SK-N-SH (cell line): ENCODE results near the gene KRABD2.

ENCODE experiments used
- CTCF ChIA-PET: fragments of 300-600, 350-600 bp; formaldehyde crosslinking; extraction: SDS; loops from one replicate; lab custom pipeline; 2021; lab: Yijun Ruan, JAX
- POLR2A ChIA-PET: fragments of 350-600 bp; sonication (Branson Sonifier 250); formaldehyde crosslinking; extraction: SDS; loops from one replicate; lab custom pipeline; 2020; ENCODE audit warnings: antibody characterized with exemption, inconsistent platforms; lab: Yijun Ruan, JAX
- DNase-seq: peaks from one replicate; pipeline ENCODE4 v3.0.0; 2012
- H2AFZ ChIP-seq: fragments of 200-600 bp; sonication (generic); 2 replicates; pipeline ENCODE4 v1.8.1; 2016; ENCODE audit warnings: antibody characterized with exemption, mild to moderate bottlenecking, low read depth
- H3F3A ChIP-seq: fragments of 200-600 bp; sonication (generic); replicated peaks from 2 replicates; pipeline ENCODE3; 2016; ENCODE audit warnings: antibody characterized with exemption, mild to moderate bottlenecking; ENCODE audit not compliant: insufficient read depth
- H3K27ac ChIP-seq, 2 experiments: fragments of 200-500 bp in 1 of 2; fragments of 200-600 bp in 1 of 2; sonication (Bioruptor generic) in 1 of 2; sonication (generic), shearing (Covaris generic) in 1 of 2; 2 replicates each; pipeline versions ENCODE4 v1.5.1 to v1.6.1; 2014 to 2016; ENCODE audit warnings: low read depth in 2 of 2, inconsistent platforms in 1 of 2, low read length in 1 of 2, mild to moderate bottlenecking in 1 of 2, mixed read lengths in 1 of 2
- H3K27me3 ChIP-seq: fragments of 200-600 bp; sonication (generic), shearing (Covaris generic); 2 replicates; pipeline ENCODE4 v1.6.1; 2016; ENCODE audit warnings: mixed run types; ENCODE audit not compliant: insufficient read depth
- H3K36me3 ChIP-seq, 2 experiments: fragments of 200-500 bp in 1 of 2; fragments of 200-600 bp in 1 of 2; sonication (Bioruptor generic) in 1 of 2; sonication (generic) in 1 of 2; replicated peaks in 1 of 2; 2 replicates each; pipeline versions ENCODE3 to v1.5.1; 2014 to 2016; ENCODE audit warnings: low read length in 1 of 2, mild to moderate bottlenecking in 1 of 2; ENCODE audit not compliant: insufficient read depth in 2 of 2, control insufficient read depth in 1 of 2
- H3K4me1 ChIP-seq, 2 experiments: fragments of 200-500 bp in 1 of 2; fragments of 200-600 bp in 1 of 2; sonication (Bioruptor generic) in 1 of 2; sonication (generic), shearing (Covaris generic) in 1 of 2; 2 replicates each; pipeline versions ENCODE4 v1.5.1 to v1.6.1; 2014 to 2016; ENCODE audit warnings: low read depth in 1 of 2, low read length in 1 of 2, mixed run types in 1 of 2; ENCODE audit not compliant: insufficient read depth in 2 of 2, control insufficient read depth in 1 of 2
- H3K4me2 ChIP-seq: fragments of 200-600 bp; sonication (generic), shearing (Covaris generic); 2 replicates; pipeline ENCODE4 v1.6.1; 2017; ENCODE audit warnings: mixed run types
- H3K4me3 ChIP-seq, 2 experiments: fragments of 200-500 bp in 1 of 2; fragments of 200-600 bp in 1 of 2; sonication (Bioruptor generic) in 1 of 2; sonication (generic), shearing (Covaris generic) in 1 of 2; 2 replicates each; pipeline versions ENCODE4 v1.5.1 to v1.8.1; 2014 to 2016; ENCODE audit warnings: low read depth in 2 of 2, inconsistent platforms in 1 of 2, low read length in 1 of 2, mild to moderate bottlenecking in 1 of 2, mixed read lengths in 1 of 2, moderate library complexity in 1 of 2
- H3K79me2 ChIP-seq: fragments of 200-600 bp; sonication (generic); 2 replicates; pipeline ENCODE4 v1.8.1; 2017; ENCODE audit warnings: mild to moderate bottlenecking; ENCODE audit not compliant: insufficient read depth
- H3K9ac ChIP-seq: fragments of 200-600 bp; sonication (generic); 2 replicates; pipeline ENCODE4 v1.6.1; 2017; ENCODE audit warnings: mixed run types
- H3K9me2 ChIP-seq: fragments of 200-600 bp; sonication (generic); 2 replicates; pipeline ENCODE4 v1.6.1; 2017; ENCODE audit warnings: mixed run types
- H3K9me3 ChIP-seq: fragments of 200-600 bp; sonication (generic); 2 replicates; pipeline ENCODE4 v1.6.1; 2017; ENCODE audit warnings: mixed run types, mild to moderate bottlenecking, moderate library complexity
- H4K20me1 ChIP-seq: fragments of 200-600 bp; sonication (generic); 2 replicates; pipeline ENCODE4 v1.6.1; 2017; ENCODE audit warnings: mild to moderate bottlenecking, mixed run types; ENCODE audit not compliant: insufficient read depth
- EZH2phosphoT487 ChIP-seq: fragments of 200-600 bp; sonication (generic); IDR thresholded peaks from 2 replicates; pipeline ENCODE4 v1.6.1; 2017; ENCODE audit warnings: low read depth, mixed run types, mild to moderate bottlenecking, antibody characterized with exemption, moderate library complexity, borderline replicate concordance
- FOXJ3 ChIP-seq: sonication (generic); formaldehyde crosslinking; IDR thresholded peaks from 2 replicates; pipeline ENCODE4 v1.5.1; 2020; ENCODE audit warnings: mild to moderate bottlenecking, missing genetic modification reagents
- GABPA ChIP-seq: IDR thresholded peaks from 2 replicates; pipeline ENCODE4 v1.4.0; 2012; ENCODE audit warnings: low read depth, mild to moderate bottlenecking
- GATA2 ChIP-seq: sonication (generic); formaldehyde crosslinking; IDR thresholded peaks from 2 replicates; pipeline ENCODE4 v1.5.0; 2020; ENCODE audit warnings: mild to moderate bottlenecking, missing genetic modification reagents
- MEF2A ChIP-seq: IDR thresholded peaks from 2 replicates; pipeline ENCODE4 v1.4.0; 2012; ENCODE audit warnings: low read depth, borderline replicate concordance
- MXI1 ChIP-seq: IDR thresholded peaks from 2 replicates; pipeline ENCODE4 v1.6.1; 2012; ENCODE audit warnings: mild to moderate bottlenecking, low read depth, low read length, improper control_type of control experiment
- NRF1 ChIP-seq: IDR thresholded peaks from 2 replicates; pipeline ENCODE4 v1.6.1; 2012; ENCODE audit warnings: low read depth, mild to moderate bottlenecking, low read length
- PBX3 ChIP-seq: IDR thresholded peaks from 2 replicates; pipeline ENCODE4; 2012
- POLR2AphosphoS5 ChIP-seq: IDR thresholded peaks from 2 replicates; pipeline ENCODE4 v1.6.1; 2012; ENCODE audit warnings: low read depth, low read length
- SIN3A ChIP-seq: IDR thresholded peaks from 2 replicates; pipeline ENCODE4 v1.6.1; 2012; ENCODE audit warnings: low read depth, mild to moderate bottlenecking, low read length, moderate library complexity, borderline replicate concordance
- SMC3 ChIP-seq: IDR thresholded peaks from 2 replicates; pipeline ENCODE4 v1.6.1; 2012; ENCODE audit warnings: low read depth, low read length, improper control_type of control experiment
- TAF1 ChIP-seq: IDR thresholded peaks from 2 replicates; pipeline ENCODE4 v1.6.1; 2012; ENCODE audit warnings: low read depth, mild to moderate bottlenecking, low read length, moderate library complexity, borderline replicate concordance
- TCF12 ChIP-seq: IDR thresholded peaks from 2 replicates; pipeline ENCODE4 v1.4.0; 2012
- TEAD4 ChIP-seq: IDR thresholded peaks from 2 replicates; pipeline ENCODE4 v1.4.0; 2012; ENCODE audit warnings: mild to moderate bottlenecking, borderline replicate concordance; ENCODE audit not compliant: insufficient read depth
- YY1 ChIP-seq: IDR thresholded peaks from 2 replicates; pipeline ENCODE4 v1.4.0; 2012; ENCODE audit warnings: low read depth, mild to moderate bottlenecking
- WGBS: methylation state at CpG from one replicate; pipeline ENCODE4 v1.1.6; 2017; ENCODE audit warnings: low lambda C conversion rate; 5-methylcytosine and 5-hydroxymethylcytosine counted together
- TF ChIP-seq, protein P1 (sequence below): IDR thresholded peaks from 2 replicates; pipeline ENCODE4 v1.4.0; 2012; ENCODE audit warnings: low read depth, borderline replicate concordance
- TF ChIP-seq, protein P2 (sequence below): IDR thresholded peaks from 2 replicates; pipeline ENCODE4 v1.4.0; 2012; ENCODE audit warnings: low read depth, borderline replicate concordance
- TF ChIP-seq, protein P3 (sequence below): IDR thresholded peaks from 2 replicates; pipeline ENCODE4 v1.4.0; 2012; ENCODE audit warnings: low read depth

Gene KRABD2

GRCh38 chr17:8413328-8413727 lies 36.8 kb upstream of the KRABD2 start:
- H3K9me2 ChIP-seq: no peaks in the 10 kb centered on the region
- no peak overlapping the region for H3K27ac ChIP-seq
- CTCF ChIA-PET: interaction anchor here (4.3 to 6.9 kb wide), 2 partner anchors 333 to 373 kb away, joined by 42 to 82 read pairs; partner anchors contain the start of gene CCDC42
- no peaks in the 10 kb centered on the region for H3K79me2 ChIP-seq
- no peaks in the 10 kb centered on the region for H3K36me3 ChIP-seq
- no peak overlapping the region for H2AFZ ChIP-seq
- H3K27me3 ChIP-seq: peaks cover 31% of the 10 kb centered on the region; the same call in 1 of the 2 replicates
- 70% methylated on average over 4 of the region's 4 CpGs for WGBS
- POLR2A ChIA-PET: no interaction called here
- no peaks in the 10 kb centered on the region for H3K4me1 ChIP-seq
- H3K9ac ChIP-seq: no peak overlapping the region
- no peak for DNase-seq
- no peaks in the 10 kb centered on the region for H3K9me3 ChIP-seq
- H3F3A ChIP-seq: no peaks in the 10 kb centered on the region
- no peak overlapping the region for H3K4me3 ChIP-seq
- no peaks in the 10 kb centered on the region for H4K20me1 ChIP-seq
- no peak overlapping the region for H3K4me2 ChIP-seq
- TF ChIP-seq MEF2A: no peak
- TF ChIP-seq, protein P1, sequence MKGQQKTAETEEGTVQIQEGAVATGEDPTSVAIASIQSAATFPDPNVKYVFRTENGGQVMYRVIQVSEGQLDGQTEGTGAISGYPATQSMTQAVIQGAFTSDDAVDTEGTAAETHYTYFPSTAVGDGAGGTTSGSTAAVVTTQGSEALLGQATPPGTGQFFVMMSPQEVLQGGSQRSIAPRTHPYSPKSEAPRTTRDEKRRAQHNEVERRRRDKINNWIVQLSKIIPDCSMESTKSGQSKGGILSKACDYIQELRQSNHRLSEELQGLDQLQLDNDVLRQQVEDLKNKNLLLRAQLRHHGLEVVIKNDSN: no peak
- TF ChIP-seq TCF12: no peak
- TF ChIP-seq GABPA: no peak
- TF ChIP-seq, protein P2, sequence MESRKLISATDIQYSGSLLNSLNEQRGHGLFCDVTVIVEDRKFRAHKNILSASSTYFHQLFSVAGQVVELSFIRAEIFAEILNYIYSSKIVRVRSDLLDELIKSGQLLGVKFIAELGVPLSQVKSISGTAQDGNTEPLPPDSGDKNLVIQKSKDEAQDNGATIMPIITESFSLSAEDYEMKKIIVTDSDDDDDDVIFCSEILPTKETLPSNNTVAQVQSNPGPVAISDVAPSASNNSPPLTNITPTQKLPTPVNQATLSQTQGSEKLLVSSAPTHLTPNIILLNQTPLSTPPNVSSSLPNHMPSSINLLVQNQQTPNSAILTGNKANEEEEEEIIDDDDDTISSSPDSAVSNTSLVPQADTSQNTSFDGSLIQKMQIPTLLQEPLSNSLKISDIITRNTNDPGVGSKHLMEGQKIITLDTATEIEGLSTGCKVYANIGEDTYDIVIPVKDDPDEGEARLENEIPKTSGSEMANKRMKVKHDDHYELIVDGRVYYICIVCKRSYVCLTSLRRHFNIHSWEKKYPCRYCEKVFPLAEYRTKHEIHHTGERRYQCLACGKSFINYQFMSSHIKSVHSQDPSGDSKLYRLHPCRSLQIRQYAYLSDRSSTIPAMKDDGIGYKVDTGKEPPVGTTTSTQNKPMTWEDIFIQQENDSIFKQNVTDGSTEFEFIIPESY: no peak
- TF ChIP-seq TEAD4: no peak
- no peak for TF ChIP-seq GATA2
- TF ChIP-seq TAF1: no peak
- no peak for TF ChIP-seq NRF1
- TF ChIP-seq, protein P3, sequence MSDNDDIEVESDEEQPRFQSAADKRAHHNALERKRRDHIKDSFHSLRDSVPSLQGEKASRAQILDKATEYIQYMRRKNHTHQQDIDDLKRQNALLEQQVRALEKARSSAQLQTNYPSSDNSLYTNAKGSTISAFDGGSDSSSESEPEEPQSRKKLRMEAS: no peak
- TF ChIP-seq PBX3: no peak
- TF ChIP-seq YY1: no peak
- no peak for TF ChIP-seq EZH2phosphoT487
- TF ChIP-seq MXI1: no peak
- TF ChIP-seq FOXJ3 (CRISPR knock-in tag): no peak
- no peak for TF ChIP-seq SMC3
- no peak for TF ChIP-seq SIN3A
- TF ChIP-seq POLR2AphosphoS5: no peak
